DND-41 (cell line): ENCODE data around the gene BORCS8.

Experiments
- ATAC-seq: fragments of 200-7000 bp; cut with Tn5 transposase; 3 replicates; pipeline ENCODE4 v1.9.1; 2021; ENCODE audit warnings: low read depth; ENCODE audit not compliant: insufficient read depth
- DNase-seq: peaks from one replicate; pipeline ENCODE4 v3.0.0-alpha.2; 2020
- H2AFZ ChIP-seq: 2 replicates; pipeline ENCODE4 v1.6.0; 2012; ENCODE audit warnings: low read depth, low read length
- H3K27ac ChIP-seq: 2 replicates; pipeline ENCODE4 v1.5.1; 2012; ENCODE audit warnings: low read length, inconsistent platforms
- H3K27me3 ChIP-seq: fragments of 200-600 bp; sonication (generic); 2 replicates; pipeline ENCODE4 v1.6.0; 2012; ENCODE audit warnings: low read length, mild to moderate bottlenecking, inconsistent platforms; ENCODE audit not compliant: insufficient read depth, poor library complexity
- H3K36me3 ChIP-seq: 2 replicates; pipeline ENCODE4 v1.5.1; 2012; ENCODE audit warnings: low read length, inconsistent platforms; ENCODE audit not compliant: insufficient read depth
- H3K4me1 ChIP-seq: 2 replicates; pipeline ENCODE4 v1.5.1; 2012; ENCODE audit warnings: mild to moderate bottlenecking, low read length; ENCODE audit not compliant: insufficient read depth
- H3K4me2 ChIP-seq: 2 replicates; pipeline ENCODE4 v1.6.0; 2012; ENCODE audit warnings: mild to moderate bottlenecking, moderate library complexity, low read length, inconsistent platforms; ENCODE audit not compliant: insufficient read depth
- H3K4me3 ChIP-seq, 2 experiments: fragments of 200-600 bp in 1 of 2; shearing (Covaris generic) in 1 of 2; 2 replicates each; pipeline ENCODE4 v1.5.1; 2012 to 2016; ENCODE audit warnings: inconsistent platforms in 2 of 2, low read length in 2 of 2, mild to moderate bottlenecking in 2 of 2, low read depth in 1 of 2, moderate library complexity in 1 of 2
- H3K79me2 ChIP-seq: 2 replicates; pipeline ENCODE4 v1.6.0; 2012; ENCODE audit warnings: low read length, inconsistent platforms; ENCODE audit not compliant: insufficient read depth
- H3K9ac ChIP-seq: 2 replicates; pipeline ENCODE4 v1.6.0; 2012; ENCODE audit warnings: low read depth, mild to moderate bottlenecking, inconsistent platforms, low read length, moderate library complexity
- H3K9me3 ChIP-seq: 2 replicates; pipeline ENCODE4 v1.5.1; 2012; ENCODE audit warnings: low read length, moderate library complexity, mild to moderate bottlenecking, inconsistent platforms; ENCODE audit not compliant: insufficient read depth, severe bottlenecking
- H4K20me1 ChIP-seq: 2 replicates; pipeline ENCODE4 v1.6.0; 2012; ENCODE audit warnings: low read length; ENCODE audit not compliant: insufficient read depth
- CTCF ChIP-seq: IDR thresholded peaks from 2 replicates; pipeline ENCODE4 v1.5.1; 2012; ENCODE audit warnings: borderline replicate concordance, low read length, moderate library complexity, mild to moderate bottlenecking; ENCODE audit not compliant: poor library complexity, severe bottlenecking; ENCODE audit errors: extremely low read depth
- EZH2 ChIP-seq: IDR thresholded peaks from 3 replicates; pipeline ENCODE4 v1.6.1; 2012; ENCODE audit warnings: borderline replicate concordance, low read depth, mild to moderate bottlenecking, moderate library complexity, low read length, inconsistent platforms; ENCODE audit not compliant: severe bottlenecking

Gene BORCS8

GRCh38 chr19:19226663-19227062 is 34.7 kb upstream of the BORCS8 start:
- Histone ChIP-seq H3K4me3 (no peak overlapping the region), H3K9me3 (no peaks in the 10 kb centered on the region), H3K79me2 (no peaks in the 10 kb centered on the region), H3K4me1 (no peaks in the 10 kb centered on the region), H3K27ac (no peak overlapping the region), H3K27me3 (no peaks in the 10 kb centered on the region), H4K20me1 (no peaks in the 10 kb centered on the region), H3K36me3 (no peaks in the 10 kb centered on the region), H2AFZ (no peak overlapping the region), H3K9ac (no peak overlapping the region), H3K4me2 (no peak overlapping the region)
- TF ChIP-seq EZH2, result no peak
- no peak for TF ChIP-seq CTCF
- no peak for ATAC-seq
- no peak for DNase-seq

DNA sequence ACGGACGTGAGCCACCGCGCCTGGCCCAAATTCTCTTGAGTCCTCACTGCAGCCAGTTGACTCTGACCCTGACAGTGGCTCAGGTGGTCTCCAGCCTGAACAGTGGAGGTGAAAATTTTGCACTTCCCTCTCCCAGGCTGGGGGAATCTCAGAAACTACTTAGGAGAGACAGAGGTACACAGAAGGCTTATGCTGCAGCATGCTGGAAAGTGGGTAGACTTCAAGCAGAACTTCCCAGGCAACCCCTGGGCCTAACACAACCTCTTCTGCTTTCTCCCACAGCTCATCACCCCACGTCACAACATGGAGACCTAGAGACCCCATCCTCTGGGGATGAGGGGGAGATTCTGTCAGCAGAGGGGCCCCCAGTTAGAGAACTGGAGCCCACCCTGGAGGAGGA is 34.3 kb upstream of the BORCS8 start:
- no peak overlapping the region for H3K9ac ChIP-seq
- H2AFZ ChIP-seq, result no peak overlapping the region
- no peak overlapping the region for H3K27ac ChIP-seq
- TF ChIP-seq EZH2 (no peak), CTCF (no peak)
- H3K4me3 ChIP-seq, result no peak overlapping the region
- no peak overlapping the region for H3K4me2 ChIP-seq
- no peaks in the 10 kb centered on the region for H3K27me3 ChIP-seq
- DNase-seq (no peak), ATAC-seq (no peak)
- no peaks in the 10 kb centered on the region for H3K4me1 ChIP-seq
- no peaks in the 10 kb centered on the region for H3K9me3 ChIP-seq
- no peaks in the 10 kb centered on the region for H3K79me2 ChIP-seq
- H4K20me1 ChIP-seq, result no peaks in the 10 kb centered on the region
- H3K36me3 ChIP-seq, result no peaks in the 10 kb centered on the region

DNA sequence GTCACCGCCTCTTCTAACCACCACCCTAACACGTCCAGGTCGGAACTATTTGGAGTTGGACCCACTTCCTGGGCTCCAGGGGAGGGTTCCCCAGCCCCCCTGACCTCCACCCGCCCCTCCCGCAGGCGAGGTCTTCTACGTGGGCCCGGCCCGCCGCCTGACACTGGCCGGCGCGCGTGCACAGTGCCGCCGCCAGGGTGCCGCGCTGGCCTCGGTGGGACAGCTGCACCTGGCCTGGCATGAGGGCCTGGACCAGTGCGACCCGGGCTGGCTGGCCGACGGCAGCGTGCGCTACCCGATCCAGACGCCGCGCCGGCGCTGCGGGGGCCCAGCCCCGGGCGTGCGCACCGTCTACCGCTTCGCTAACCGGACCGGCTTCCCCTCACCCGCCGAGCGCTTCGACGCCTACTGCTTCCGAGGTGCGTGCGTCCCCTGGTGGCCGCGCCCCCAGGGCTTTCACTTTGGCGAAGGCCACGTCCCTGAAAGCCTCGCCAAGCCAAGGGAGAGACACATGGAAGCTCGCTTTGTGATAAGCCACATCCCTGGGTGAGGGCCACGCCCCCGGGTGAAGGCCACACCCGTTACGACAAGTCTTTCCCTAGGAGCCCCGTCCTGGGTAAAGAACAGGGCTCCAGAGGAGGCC is 33.0 kb upstream of the BORCS8 start:
- no peak overlapping the region for H3K27ac ChIP-seq
- TF ChIP-seq EZH2 (no peak), CTCF (no peak)
- H3K4me2 ChIP-seq, result no peak overlapping the region
- H2AFZ ChIP-seq, result no peak overlapping the region
- H3K27me3 ChIP-seq, result no peaks in the 10 kb centered on the region
- no peak overlapping the region for H3K9ac ChIP-seq
- no peak overlapping the region for H3K4me3 ChIP-seq
- H3K79me2 ChIP-seq, result no peaks in the 10 kb centered on the region
- H3K4me1 ChIP-seq, result no peaks in the 10 kb centered on the region
- H3K36me3 ChIP-seq, result no peaks in the 10 kb centered on the region
- ATAC-seq, result no peak
- no peaks in the 10 kb centered on the region for H4K20me1 ChIP-seq
- H3K9me3 ChIP-seq, result no peaks in the 10 kb centered on the region
- DNase-seq, result no peak
